Activated naive CD4-positive, alpha-beta T cell (primary cell): ENCODE results near the gene PTPN20.

ENCODE experiments used
- DNase-seq, 4 experiments: peaks; one replicate each; lab custom pipeline; 2025; lab: John Stamatoyannopoulos, UW

PTPN20 gene

DNA sequence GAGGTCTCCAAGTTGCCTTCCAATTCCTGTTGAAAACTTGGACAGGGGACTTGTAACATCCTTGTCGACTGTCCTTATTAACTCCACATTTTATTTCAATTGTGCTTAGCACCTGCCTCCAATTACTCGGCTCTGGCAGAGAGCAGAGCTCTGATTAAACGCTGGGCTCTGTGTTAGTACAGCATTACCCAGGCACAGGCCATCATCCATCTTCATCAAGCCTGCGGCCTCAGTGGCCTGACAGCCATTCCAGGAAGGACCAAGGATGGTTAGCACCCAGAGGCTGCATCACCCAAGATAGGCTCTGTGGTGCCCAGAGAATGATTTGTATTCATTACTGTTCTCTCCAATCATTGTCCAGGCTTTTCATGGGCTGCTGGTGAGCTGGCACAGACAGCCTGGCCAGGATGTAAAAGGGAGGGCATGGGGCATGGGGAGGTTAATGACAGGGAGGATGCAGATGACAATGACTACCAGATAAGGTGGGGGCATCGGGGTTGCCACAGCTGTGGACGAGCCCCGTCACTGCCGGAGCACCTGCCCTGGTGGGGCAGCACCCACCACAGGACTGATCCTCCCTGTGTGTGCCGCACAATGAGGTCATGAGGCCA, 123.3 kb downstream of the PTPN20 start:
- no peak for DNase-seq

DNA sequence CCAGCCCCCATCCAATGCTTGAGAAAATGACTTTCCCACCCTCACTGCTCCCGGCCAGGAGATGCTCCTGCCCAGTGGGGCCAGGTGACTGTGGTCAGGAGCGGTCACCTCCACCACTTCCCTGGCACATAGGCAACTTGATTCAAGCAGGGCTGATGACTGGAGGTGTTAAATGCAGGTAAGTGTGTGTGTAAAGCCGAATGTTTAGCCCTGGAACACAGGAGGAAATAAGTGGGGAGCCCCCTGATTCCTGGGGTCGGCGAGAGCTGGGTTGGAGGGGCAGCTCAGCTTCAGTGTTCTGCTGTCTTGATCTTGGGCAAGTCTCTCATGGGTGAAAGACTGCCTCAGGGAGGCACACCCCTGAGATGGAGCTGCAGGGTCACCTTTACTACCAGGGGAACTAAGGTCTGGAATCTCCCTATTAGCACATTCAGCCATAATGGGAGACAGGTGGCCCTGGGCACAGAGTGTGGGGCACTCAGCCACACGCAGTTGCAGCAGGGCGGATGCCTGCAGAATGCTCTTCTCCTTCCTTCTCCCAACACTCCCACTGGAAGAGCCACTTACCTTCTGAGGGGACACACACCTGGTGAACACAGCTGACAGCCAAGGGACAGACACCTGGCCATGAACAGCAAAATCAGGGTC, 124.1 kb downstream of the PTPN20 start:
- DNase-seq, result no peak

DNA sequence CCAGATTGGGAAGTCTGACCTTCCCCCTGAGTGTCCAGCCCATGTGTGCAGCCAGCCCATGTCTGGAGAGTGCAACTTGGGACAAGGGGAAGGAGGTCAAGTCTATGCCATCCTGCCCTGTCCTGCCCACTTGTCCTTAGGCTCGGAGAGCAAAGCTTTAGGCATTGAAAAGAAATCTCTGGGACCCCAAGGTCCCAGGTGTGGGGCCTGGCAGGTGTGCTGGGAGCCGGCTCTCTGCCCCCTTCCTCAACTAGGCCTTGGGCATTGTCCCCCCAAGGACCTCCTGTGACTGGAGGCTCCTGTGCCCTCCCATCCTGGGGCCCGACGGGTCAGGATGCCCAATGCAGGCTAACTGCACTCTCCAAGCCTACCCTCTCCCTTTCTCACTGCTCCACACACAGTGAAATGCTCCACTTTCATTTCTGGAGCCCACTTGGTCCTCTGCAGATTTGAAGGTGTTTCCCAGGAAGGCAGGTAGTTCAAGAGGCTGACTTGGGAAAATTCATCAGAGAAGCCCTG, 124.7 kb downstream of the PTPN20 start:
- no peak for DNase-seq

DNA sequence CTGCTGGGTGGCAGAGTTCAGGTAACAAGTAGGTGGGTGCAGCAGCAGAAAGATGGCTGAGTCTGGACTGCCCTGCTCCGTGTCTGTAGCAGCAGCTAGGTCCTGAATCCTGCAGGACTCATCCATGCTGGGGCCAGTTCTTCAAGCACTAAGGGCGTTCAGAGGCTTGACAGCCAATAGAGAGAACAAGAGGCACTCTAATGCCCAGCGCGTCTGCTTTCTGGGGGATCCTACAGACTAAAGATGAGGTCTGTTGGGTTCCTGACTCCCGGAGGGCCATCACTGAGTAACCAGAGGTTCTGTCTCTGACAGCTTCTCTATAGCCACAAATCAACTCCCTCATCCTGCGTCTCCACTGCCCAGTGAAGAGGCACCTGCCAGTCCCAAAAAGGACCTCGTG, 125.5 kb downstream of the PTPN20 start:
- DNase-seq, result no peak

DNA sequence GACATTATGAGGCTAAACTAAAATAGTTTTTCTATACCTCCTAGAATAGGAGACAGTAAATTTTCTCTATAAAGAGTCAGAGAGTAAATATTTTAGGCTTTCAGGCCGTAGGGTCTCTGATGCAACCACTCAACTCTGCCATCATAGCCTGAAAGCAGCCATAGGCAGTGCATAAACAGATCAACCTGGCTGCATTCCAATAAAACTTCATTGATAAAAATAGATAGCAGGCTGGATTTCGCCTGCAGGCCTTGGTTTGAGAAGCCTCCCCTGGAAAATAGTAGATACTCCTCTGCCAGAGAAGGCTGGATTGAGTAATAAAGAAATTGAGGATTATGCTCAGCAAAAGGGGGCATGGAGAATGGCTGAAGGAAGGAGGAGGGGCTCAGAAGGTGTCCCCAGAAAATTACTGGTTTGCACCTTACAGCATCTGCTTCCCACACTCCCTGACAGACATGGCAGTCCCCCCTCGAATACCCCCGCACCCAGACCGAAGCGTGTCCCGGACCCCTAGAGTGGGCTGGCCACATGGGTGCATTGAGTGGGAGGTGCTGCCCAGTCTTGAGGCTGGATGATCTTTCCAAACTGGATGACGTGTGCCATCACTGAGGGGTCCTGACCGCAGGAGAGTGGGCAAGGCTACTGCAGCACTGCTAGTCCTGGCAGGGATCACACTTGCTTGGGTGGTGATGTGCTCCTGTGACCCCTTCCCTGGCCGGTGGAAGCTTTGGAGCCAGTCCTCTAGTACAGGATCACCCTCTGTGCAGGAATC, 126.6 kb downstream of the PTPN20 start:
- DNase-seq, result no peak

DNA sequence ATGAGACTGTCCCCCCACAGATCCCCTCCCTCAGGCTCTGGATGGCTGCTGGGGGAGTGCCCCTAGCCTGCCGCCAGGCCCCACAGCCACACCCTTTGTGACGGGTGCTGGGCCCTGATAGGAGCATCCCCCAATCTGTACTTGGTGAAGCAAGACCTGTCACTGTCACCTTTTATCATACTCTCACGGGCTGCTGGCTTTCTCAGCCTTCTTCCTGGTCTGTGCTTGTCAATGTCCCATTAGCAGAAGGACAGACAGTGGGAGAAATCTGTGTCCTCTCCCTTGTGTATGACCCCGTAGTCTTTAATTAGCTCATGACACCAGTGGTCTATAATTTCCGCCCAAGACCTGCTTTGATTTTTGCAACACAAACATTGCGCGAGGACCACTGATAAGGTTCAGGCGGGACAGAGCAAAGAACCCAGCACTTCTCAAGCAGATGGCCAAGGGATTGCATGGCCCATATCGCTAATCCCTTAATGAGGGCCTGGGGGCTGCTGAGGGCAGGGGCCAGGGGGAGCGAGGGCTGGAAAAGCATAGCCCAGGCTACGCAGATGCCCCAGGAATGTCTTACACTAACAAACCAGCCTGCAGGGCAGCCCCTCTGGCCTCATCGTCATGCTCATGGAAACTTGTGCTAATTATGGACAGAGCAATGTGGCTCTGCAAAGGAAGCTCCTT, 127.8 kb downstream of the PTPN20 start:
- DNase-seq, result no peak

DNA sequence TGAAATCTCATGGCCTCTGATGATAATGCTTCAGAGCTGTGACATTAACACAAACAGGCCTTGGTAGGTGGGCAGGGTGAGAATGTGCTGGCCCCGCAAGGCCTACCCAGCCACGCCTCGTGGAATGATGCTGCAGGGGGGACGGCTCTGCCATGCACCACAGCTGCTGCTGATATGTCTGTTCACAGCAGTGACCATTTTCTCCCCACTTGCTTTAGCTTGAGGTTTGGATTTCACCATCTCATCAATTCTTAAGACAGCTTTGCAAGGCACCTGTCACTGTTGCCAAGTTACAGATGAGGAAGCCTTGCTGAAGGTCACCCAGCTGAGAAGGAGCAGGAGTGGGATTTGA, 128.3 kb downstream of the PTPN20 start:
- no peak for DNase-seq

DNA sequence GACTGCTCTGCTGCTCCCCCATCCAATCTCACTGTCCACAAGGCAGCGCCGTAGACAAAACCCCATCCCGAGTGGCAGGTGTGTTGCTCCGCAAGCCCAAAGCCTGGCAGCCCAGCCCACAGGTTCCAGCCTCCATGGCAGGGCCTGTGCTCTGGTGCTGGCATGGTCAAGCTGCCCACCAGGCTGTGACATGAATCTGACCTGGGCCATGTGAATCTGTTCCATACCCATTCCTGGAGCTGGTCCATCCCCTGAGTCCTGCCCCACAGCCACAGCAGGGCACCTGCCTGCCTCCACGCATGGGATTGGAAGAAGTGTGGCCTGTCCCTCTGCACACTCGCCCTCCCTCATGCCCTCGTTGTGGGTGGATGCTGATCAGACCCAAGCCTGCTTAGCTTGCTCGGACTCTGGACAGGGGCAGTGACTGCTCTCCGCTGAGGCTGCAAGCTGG, 128.8 kb downstream of the PTPN20 start:
- DNase-seq, result no peak

DNA sequence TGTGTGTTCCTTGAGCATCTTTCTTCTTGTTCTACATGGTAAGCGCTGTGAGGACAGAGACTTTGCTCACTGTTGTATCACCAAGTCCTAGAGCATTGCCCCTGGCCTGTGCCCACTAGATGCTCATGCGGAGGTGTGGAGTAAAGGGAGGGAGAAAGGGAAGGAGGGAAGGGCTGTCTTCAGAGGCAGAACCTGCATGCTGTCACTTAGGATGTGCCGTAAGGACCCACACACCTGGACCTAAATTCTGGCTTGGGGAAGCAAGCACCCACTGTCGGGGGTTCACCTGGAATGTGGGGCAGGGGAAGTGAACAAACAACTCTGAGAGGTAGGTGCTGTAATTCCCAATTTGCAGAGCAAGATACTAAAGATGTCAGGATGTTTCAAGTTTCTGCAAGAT, 129.5 kb downstream of the PTPN20 start:
- DNase-seq, result no peak

DNA sequence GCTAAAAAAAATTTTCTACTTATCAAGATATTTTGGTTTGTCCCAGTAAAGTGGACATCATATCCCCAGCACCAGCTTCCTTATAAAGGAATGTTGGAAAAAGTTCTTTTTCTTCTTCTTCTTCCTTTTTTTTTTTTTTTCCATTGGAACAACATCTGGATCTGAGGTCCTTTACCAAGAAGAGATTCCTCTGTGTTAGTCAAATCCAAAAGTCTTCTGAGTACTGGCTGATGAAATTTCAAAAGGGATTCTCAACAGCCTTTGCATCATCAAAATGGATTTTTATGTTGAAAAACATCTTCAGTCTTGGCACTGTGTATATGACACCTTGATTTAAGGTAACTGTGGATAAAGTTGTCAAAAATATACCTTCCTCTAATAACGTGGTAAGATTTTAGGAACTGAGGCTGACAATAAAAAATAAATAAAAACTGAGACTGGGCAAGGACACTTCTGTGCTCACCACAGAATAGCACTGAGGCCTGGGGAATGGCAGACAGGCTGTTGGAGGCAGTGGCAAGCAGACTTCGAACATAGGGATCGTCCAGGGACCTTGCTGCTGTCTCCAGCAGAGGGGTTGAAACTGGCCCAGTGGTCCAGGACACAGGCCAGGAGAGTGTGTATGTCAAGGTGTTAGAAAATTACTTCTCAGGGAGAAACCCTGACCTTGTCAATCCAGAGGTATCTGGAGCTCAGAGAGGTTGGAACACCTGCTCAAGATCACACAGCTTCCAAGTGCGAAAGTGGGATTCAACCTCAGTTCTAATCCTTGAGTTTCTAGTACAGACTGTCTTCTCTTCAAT, 130.4 kb downstream of the PTPN20 start:
- DNase-seq, result no peak

DNA sequence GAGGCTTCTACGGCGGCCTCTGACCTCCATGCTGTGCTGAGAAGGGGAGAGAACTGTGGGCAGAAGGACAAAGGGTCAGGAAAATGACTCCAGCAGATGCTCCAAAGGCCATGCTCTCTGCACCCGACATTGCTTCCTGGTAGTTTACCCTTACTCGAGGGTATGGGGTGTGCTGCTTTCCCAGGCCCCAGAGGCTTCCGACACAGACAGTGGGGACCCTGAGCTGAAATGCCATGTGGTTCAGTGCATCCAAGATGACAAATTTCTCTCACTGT, 130.9 kb downstream of the PTPN20 start:
- no peak for DNase-seq

DNA sequence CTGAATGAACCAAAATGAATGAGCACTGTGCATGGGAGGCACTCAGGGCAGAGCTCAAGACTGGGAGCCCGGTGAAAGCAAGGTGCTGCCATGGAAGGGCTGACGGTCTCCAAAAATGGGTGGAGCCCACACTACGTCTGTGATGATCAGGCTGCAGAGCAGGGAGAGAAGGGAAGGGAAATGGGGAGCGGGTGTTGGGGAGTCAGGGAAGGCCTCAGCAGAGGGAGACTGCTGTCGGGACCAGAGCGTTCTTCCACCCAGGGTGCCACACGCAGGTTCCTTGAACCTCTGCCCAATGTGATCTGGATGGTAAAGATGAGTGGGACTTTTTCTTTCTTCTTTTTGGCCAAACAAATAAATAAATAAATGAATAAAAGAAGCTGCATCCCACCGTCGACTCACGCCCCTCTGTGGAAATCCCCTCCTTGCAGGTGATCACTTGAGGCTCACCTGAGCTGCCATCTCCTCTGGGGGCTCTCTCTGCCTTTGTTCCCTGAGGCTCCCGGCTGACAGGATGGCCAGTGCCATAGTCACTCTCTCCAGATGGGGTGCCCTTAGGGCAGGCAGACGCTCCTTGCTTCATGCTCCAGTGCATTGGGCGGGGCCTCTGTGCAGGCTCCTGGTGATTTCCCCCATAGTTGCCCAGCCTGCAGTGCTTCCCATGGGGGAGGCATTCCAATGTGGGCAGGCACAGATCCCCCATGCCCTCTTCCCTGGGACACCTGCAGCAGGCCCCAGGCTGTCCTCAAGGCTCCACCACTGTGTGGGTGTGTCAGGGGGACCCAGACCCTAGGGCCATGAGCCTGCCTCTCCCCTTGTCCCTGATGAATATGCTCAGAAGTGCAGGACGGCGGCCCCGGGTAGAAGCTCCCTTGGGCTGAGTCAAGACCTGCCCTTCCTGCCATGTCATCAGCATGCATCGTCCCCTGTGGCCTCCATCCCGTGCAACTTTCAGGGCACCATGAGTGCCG, 131.8 kb downstream of the PTPN20 start:
- no peak for DNase-seq

DNA sequence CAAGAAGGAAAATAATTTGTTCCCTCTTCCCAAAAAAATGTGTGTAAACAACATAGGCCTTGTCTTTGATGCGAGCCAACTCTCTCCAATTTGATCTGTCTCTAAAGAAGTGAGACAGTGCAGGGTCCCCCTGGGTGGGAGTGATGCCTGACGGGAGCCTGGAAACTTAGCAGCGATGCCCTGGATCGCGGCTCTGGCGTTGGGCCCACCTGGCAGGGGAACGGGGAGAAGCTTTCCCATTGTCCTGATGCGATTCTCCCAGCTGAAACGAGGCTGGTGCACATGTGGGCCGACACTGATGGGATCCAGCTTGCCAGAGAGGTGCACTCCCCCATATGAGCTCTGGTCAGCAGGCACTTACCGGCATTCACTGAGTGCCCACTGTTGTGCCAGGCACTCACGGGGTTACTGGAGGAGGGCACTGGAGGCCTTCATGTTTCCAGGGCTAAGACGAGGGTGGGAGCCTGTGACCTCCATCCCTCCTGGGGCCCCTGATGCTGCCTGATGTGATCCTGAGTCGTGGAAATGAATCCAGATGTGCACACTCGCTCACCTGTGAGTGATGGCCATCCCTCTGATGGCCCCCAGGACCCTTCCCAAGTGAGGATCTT, 132.8 kb downstream of the PTPN20 start:
- no peak for DNase-seq

DNA sequence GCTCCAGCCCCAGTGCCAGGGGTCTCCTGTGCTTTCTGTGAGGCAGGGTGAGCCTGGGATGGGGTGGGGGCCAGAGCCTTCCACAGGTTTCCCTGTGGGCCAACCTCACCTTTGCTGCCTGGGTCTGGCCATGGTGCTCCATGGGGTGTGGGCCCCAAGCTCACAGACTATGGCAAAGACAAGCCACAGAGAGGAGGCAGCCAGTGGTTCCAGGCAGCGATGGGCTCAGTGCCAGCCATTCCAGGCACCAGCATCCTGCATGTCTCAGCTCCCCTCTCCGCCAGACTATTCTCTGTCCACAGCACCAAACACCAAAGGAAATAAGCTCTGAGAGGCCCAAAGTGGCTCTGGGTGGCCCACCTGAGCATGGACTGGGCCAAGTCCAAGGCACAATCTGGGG, 133.5 kb downstream of the PTPN20 start:
- DNase-seq, result no peak

DNA sequence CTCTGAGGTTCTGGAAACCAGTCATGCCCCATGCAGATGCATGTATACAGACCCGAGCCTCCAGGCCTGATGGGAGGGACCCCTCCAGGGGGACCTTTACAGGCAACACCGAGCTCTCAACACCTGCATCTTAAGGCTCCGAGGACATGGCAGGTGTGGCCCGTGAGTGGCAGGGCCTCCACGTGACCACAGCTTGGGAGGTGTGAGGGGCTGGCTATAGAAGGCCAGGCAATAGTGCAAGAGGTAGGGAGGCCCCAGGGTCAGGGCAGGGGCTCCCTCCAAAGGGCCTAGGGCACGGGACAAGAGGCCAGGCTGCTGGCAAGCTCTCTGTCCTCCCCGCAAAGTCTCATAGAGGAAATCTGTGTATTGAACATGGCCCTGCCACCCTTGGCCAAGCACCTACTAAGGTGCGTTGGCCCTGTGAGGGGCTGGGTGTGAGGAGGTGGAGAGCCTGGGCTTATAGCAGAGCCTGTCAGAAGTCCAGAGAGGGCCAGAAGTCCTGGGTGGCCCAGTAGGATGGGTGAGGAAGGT, 134.2 kb downstream of the PTPN20 start:
- no peak for DNase-seq

DNA sequence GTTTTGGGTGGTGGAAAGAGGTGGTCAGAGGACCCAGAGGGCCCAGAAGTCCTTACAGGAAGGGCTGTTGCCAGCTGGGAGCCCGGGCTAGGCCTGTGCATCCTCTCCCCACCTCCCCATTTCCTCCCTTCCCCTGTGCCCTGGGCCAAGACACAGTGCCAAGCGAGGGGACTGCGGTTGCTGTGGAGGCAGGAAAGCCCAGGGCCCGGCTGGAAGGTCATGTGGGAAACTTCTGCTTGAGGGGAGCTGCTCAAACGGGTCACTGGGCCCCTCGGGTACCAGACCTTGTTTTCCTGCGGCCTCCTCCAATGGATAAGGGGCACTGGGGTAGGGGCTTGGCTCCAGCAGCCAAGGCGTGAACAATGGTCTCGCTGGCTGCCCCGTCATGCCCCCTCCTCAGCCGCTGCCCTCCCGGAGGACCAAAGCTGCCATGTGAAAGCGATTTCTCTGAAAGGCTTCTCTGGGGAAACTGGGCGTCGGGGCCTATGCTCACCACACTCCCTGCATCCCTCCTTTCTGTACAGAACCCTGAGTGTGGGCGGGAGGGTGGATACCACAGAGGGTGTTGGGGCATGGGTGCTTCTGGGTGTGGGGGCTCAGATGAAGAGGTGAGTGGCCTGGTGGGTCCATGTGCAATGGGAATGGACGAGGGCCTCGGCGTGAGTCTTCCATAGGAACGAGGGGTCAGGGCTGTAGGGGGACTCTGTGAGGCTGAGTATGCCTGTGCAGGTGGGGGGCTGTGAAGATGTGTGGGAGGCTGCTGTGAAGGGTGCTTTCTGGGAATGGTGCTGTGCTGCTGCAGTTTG, 135.3 kb downstream of the PTPN20 start:
- DNase-seq, result no peak

DNA sequence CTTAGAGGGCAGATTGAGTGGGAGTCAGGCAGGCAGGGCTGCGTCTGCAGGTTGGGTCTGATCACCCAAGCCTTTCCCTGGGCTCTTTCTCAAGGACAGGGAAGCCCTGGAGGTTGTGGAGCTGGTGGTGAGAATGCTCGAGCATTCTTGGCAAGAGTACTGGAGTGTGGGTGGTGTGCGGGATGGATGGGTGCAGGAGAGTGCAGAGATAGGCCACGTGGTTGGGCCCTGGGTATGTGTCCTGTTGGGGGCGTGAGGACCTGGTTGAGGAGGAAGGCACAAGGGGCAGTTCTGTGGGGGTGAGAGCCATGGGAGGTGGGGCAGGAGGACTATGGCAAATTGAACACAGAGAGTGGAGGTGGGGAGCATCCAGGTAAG, 135.9 kb downstream of the PTPN20 start:
- no peak for DNase-seq

DNA sequence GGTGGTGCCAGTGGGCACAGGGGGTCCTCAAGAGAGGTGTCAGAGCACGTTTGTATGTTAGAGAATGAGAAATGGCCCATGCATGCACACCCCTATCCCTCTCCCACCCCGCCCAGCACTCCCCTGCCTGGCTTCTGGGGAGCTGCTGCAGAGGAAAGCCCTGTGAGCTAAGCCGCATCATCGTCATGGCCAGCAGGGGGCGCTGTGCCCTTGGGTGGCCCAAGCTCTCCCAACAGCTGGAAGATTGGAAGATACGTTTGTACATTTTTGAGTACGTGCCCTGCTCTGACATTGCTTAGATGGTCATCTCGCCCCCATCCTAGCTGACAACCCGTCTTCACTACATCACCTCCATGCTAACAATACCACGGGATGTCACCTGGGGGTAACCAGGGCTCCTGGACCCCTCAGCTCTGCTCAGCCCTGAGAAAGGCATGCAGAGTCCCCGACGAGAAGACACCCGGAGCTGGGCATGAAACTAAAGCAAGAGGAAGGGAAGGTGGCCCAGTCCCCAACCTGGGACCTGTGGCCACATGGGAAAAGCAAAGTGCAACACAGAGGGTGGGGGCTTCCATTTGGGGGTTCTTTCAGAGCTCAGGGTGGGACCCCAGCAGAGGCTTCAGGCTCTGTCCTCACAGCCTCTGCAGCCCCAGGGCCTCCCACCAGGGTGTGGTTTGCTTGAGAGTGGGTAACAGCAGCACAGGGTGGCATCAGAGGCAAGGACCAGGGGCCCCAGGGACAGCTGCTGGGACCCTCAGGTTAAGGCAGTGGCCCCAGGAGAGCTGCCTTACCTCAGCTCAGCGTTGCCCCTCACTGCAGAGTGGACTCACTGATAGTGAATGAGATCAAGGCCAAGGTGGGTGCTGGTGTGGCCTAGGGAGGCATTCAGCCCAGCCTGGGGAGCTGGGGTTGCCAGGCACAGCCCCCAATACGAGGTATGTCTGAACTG, 136.6 kb downstream of the PTPN20 start:
- DNase-seq, result peak; percentile 52 to 81 (median 70)
